Pancreas (tissue), 10 donors: ENCODE data around the gene NGRN. TPM values are rescaled to one million over a fixed set of nuclear protein-coding genes. Genes with fewer than 3 reads are reported as not detected.

Source experiments
- ATAC-seq, 4 donors: fragments of 200-7000 bp; cut with Tn5 transposase; one replicate each; pipeline versions ENCODE4 v1.8.0 to v1.9.1; 2020; ENCODE audit warnings: mild to moderate bottlenecking in 4 of 4, moderate library complexity in 4 of 4
- DNase-seq, 6 donors: peaks; one replicate each; pipeline ENCODE4 v3.0.0-alpha.2; 2020
- FAIRE-seq: peaks from 2 replicates; lab custom pipeline; 2012; peaks lifted over from hg19 to GRCh38; lab: Jason Lieb, UNC
- H3K27ac ChIP-seq, 4 donors: fragments of 200-600 bp; sonication (generic); 1 replicate in 3 of 4; 2 replicates in 1 of 4; pipeline versions ENCODE4 v1.5.0 to v1.8.0; 2020
- H3K27me3 ChIP-seq, 4 donors: fragments of 200-600 bp; one replicate each; pipeline ENCODE4 v1.8.0; 2021
- H3K36me3 ChIP-seq, 3 donors: fragments of 200-600 bp; sonication (generic) in 1 of 3; one replicate each; pipeline versions ENCODE4 v1.5.0 to v1.8.0; 2020 to 2021
- H3K4me1 ChIP-seq, 3 donors: fragments of 200-600 bp; one replicate each; pipeline ENCODE4 v1.8.0; 2021
- H3K4me3 ChIP-seq, 4 donors: fragments of 200-600 bp; sonication (generic) in 2 of 4; one replicate each; pipeline versions ENCODE4 v1.5.0 to v1.8.0; 2020 to 2021
- H3K9me3 ChIP-seq, 4 donors: fragments of 200-600 bp; one replicate each; pipeline ENCODE4 v1.8.0; 2021
- WGBS, 2 donors: extraction: QIAGEN DNeasy Blood & Tissue Kit; methylation state at CpG; one replicate each; pipeline ENCODE4 v1.1.7; 2013; 5-methylcytosine and 5-hydroxymethylcytosine counted together
- intact Hi-C, 3 donors: fragments of 100-400 bp; cut with DNase I; formaldehyde crosslinking; loops; one replicate each; pipeline versions ENCODE4 v1.11.1 to v1.14.2; 2022
- polyA plus RNA-seq, 2 donors: library from polyadenylated mRNA; stranded (reverse); fragments of 200-250 nt; gene quantifications; one replicate each; pipeline ENCODE4 v1.2.3, GENCODE V29; 2013
- total RNA-seq, 6 donors: library from RNA; stranded (reverse); fragmentation: NEBNext Ultra II Directional in 4 of 6; extraction: Animal tissue kit (Norgen Biotek cat#: 25700) in 4 of 6; gene quantifications; one replicate each; pipeline versions ENCODE4 v1.2.1 to v1.2.4, GENCODE V29; 2021 to 2023
- TF ChIP-seq, protein P1 (sequence below), 4 donors: fragments of 200-600 bp; sonication (generic) in 3 of 4; IDR thresholded peaks; one replicate each; pipeline versions ENCODE4 v1.5.0 to v1.8.0; 2021; ENCODE audit warnings: antibody characterized with exemption in 4 of 4
- donor health status: healthy with polysubstance abuse.
- donor health status: DM: no; HTN: no; CAD: no; lungs with moderate emphysema.
- donor health status: DM: no; HTN: no; CAD: no.
- donor health status: control.
- donor health status: control.
- donor health status: Bipolar disorder and iron deficiency.
- donor health status: DM: yes; HTN: yes; CAD: no.
- donor health status: DM: no; HTN: no; CAD: no.
- donor health status: DM: no; HTN: no; CAD: no.
- donor health status: DM: yes; HTN: yes; CAD: no.

NGRN gene, protein sequence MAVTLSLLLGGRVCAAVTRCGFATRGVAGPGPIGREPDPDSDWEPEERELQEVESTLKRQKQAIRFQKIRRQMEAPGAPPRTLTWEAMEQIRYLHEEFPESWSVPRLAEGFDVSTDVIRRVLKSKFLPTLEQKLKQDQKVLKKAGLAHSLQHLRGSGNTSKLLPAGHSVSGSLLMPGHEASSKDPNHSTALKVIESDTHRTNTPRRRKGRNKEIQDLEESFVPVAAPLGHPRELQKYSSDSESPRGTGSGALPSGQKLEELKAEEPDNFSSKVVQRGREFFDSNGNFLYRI
- total RNA-seq: 10 to 100 TPM; 19.3 to 37.7 (median 26.9) TPM
- 10 to 100 TPM; 25.0 to 46.8 TPM for polyA plus RNA-seq

DNA sequence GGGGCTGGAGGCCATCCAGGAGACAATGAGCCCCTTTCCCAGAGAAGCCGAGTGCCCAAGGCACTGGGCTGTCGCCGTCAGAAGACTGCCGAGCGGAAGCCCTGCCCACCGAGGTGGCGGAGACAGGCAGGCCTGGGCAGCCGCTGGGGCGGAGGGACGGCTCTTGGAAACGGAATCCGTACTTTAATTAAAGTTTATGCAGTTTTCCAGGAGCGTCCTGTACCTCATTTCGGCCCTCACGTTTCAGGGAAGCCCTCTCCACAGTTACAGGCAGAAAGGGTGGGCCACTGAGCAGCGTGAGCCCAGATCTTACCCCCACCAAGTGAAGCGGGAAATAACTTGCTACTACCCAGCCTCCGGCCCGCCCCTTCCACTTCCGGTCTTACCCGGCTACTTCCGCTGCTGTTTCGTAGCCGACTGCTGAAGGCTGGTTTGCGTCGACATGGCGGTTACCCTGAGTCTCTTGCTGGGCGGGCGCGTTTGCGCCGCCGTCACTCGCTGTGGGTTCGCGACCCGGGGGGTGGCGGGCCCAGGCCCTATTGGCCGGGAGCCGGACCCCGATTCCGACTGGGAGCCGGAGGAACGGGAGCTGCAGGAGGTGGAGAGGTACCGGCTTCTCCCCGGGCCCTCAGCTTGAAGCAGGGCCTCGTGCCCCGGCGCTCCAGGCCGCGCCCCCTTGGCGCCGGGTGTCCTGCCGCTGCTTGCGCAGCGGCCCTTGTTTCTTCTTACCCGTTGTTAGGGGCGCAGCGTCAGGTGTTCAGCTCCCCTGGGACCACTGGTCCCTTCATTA, at the start of gene NGRN:
Gene NGRN, plus strand, starts transcription at position 402 of the 790 bp plus-strand sequence. Its CDS starts 41 bp downstream, at position 443.
- intact Hi-C loops: no loop called here
- peak; percentile 93 to 98 (median 96) for ATAC-seq
- Histone ChIP-seq H3K9me3 (no peaks in the 10 kb centered on the region), H3K27ac (peak within 1 kb of the TSS; percentile 88 to 94 (median 91)), H3K27me3 (no peaks in the 10 kb centered on the region), H3K4me1 (peaks cover 10 to 27% (median 17%) of the 10 kb centered on the region in 3 donors), H3K36me3 (no peaks in the 10 kb centered on the region), H3K4me3 (peak within 1 kb of the TSS; percentile 56 to 90 (median 75))
- no peak for FAIRE-seq
- WGBS, 2 donors: 0 to 1% methylated on average over 55 to 59 of the region's 59 CpGs
- peak; percentile 79 to 94 (median 87) for DNase-seq
- TF ChIP-seq, protein P1, sequence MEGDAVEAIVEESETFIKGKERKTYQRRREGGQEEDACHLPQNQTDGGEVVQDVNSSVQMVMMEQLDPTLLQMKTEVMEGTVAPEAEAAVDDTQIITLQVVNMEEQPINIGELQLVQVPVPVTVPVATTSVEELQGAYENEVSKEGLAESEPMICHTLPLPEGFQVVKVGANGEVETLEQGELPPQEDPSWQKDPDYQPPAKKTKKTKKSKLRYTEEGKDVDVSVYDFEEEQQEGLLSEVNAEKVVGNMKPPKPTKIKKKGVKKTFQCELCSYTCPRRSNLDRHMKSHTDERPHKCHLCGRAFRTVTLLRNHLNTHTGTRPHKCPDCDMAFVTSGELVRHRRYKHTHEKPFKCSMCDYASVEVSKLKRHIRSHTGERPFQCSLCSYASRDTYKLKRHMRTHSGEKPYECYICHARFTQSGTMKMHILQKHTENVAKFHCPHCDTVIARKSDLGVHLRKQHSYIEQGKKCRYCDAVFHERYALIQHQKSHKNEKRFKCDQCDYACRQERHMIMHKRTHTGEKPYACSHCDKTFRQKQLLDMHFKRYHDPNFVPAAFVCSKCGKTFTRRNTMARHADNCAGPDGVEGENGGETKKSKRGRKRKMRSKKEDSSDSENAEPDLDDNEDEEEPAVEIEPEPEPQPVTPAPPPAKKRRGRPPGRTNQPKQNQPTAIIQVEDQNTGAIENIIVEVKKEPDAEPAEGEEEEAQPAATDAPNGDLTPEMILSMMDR (IDR thresholded peaks at IDR 0.05): no peak

DNA sequence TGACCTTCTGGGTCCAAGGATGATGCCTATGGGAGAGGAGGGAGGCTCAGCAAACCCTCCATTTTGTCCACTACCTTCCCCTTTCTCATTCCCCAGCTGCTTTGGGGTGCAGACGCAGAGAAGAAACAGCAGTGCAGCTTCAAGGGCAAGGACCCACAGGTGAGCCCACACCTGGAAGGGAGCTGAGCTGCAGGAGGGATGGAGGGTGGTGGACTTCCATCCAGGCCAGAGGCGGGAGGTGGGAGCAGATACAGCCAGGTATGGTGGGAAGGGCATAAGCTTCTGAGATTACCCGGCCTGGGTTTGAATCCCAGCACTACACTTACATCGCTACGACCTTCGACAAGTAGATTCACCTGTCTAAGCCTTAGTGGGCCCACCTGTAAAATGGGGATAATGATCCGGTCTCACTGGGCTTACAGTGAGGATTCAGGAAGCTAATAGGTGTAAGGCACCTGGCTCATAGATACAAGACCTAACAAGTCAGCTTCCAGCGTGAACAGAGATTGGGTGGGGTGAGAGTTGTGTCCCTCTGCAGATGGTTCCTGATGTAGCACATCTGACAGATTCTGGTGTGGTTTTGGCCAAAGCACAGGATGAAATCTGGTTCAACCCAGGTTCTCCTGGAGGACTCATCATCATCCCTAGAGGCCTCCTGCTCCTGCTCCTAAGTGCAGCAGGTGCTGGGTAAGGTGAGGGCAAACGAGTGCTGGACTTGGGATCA, 47.6 kb upstream of the NGRN start:
- H3K27me3 ChIP-seq: no peaks in the 10 kb centered on the region
- no peak overlapping the region for H3K27ac ChIP-seq
- DNase-seq (peak in 1 of 6 donors; percentile 22), ATAC-seq (no peak), FAIRE-seq (no peak)
- H3K9me3 ChIP-seq: no peaks in the 10 kb centered on the region
- no peak overlapping the region for H3K4me3 ChIP-seq
- intact Hi-C loops: no loop called here
- peaks cover 0 to 27% (median under 1%) of the 10 kb centered on the region in 3 donors for H3K36me3 ChIP-seq
- peaks cover 17 to 27% (median 18%) of the 10 kb centered on the region in 3 donors for H3K4me1 ChIP-seq
- 73 to 79% methylated on average over 9 of the region's 9 CpGs for WGBS, 2 donors
- TF ChIP-seq, protein P1 (IDR thresholded peaks at IDR 0.05): no peak

DNA sequence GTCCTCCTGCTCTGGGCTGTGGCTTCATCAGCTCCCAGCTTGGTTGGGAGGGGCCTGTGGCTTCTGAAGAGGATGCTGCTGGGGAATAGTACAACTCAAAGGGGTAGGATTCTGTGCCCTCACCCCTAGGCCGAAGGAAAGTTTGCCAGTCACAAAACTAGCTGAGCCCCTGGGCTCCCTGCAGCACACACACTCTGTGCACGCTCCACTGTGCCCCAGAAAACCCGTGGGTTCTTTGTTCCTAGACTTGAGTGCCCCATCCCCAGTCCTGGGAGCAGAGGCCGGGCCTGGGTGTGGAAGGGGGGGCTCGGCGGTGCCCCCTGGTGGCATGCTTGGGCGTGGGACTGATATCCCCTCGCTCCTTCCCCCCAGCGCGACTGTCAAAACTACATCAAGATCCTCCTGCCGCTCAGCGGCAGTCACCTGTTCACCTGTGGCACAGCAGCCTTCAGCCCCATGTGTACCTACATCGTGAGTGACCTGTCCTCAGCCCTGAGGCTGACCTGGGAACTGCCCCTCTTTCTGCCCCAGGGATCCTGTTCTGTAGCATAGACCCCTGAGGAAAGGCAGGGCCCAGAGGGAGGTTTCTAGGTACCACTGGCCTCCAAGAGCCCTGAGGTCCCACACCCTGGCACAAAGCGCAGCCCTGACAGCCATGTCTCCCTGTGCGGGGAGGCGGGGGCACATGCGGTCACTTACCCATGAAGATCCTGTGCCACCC, 45.9 kb upstream of the NGRN start:
- no peak for FAIRE-seq
- intact Hi-C loops: no loop called here

More for the DNA sequence above, 45.9 kb upstream of the NGRN start:
- TF ChIP-seq, protein P1 (IDR thresholded peaks at IDR 0.05): peak; percentile 30 to 53 (median 46)
- ATAC-seq (peak; percentile 21 to 67 (median 50)), DNase-seq (peak in 4 of 6 donors; percentile 45 to 80 (median 69))
- no peak overlapping the region for H3K4me3 ChIP-seq
- H3K4me1 ChIP-seq: peaks cover 4 to 12% (median 5%) of the 10 kb centered on the region in 3 donors
- no peaks in the 10 kb centered on the region for H3K27me3 ChIP-seq
- 63 to 64% methylated on average over 17 of the region's 17 CpGs for WGBS, 2 donors
- no peaks in the 10 kb centered on the region for H3K9me3 ChIP-seq
- peaks cover 0 to 45% (median 12%) of the 10 kb centered on the region in 3 donors for H3K36me3 ChIP-seq
- peak overlapping the region in 1 of 4 donors; percentile 23 for H3K27ac ChIP-seq
